ENCODE data around the gene MLPH.

DNA sequence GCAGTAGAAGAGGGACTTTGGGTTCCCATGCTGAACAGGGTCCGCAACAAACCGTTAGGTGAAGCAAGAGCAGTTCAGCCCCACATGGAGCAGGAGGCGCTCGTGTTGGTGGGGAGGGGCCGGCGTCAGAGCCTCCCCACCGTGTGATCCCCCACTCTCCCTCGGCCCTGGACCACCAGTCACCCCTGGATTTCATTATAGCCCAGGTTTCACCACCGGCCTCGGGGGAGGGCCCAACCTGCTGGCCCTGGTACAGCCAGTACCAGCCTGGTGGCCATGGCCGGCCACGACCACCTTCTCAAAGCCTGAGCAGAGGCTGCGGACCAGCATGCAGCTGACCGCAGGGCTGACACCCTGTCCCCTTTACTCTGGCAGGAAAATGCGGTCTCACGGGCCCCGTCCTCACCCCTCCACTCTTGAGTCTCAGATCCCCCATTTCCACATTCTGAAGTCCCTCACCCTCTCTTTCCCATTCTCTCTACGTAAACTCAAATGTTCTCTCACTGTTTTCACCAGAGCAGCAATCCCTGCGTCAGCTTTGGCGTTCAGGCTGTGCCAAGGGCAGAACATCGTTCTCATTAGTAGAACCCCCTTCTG, 8.6 kb downstream of the MLPH start:
- TF ChIP-seq EZH2 (IDR thresholded peaks at IDR 0.05; ENCODE audit: borderline replicate concordance, low read length): no peak
- TF ChIP-seq, protein P1, sequence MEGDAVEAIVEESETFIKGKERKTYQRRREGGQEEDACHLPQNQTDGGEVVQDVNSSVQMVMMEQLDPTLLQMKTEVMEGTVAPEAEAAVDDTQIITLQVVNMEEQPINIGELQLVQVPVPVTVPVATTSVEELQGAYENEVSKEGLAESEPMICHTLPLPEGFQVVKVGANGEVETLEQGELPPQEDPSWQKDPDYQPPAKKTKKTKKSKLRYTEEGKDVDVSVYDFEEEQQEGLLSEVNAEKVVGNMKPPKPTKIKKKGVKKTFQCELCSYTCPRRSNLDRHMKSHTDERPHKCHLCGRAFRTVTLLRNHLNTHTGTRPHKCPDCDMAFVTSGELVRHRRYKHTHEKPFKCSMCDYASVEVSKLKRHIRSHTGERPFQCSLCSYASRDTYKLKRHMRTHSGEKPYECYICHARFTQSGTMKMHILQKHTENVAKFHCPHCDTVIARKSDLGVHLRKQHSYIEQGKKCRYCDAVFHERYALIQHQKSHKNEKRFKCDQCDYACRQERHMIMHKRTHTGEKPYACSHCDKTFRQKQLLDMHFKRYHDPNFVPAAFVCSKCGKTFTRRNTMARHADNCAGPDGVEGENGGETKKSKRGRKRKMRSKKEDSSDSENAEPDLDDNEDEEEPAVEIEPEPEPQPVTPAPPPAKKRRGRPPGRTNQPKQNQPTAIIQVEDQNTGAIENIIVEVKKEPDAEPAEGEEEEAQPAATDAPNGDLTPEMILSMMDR (conservative IDR thresholded peaks at IDR 0.05 in 1 of 2, IDR thresholded peaks at IDR 0.05 in 1 of 2; ENCODE audit: extremely low read depth in 1 of 2, insufficient read depth in 1 of 2, low read depth in 1 of 2, low read length in 2 of 2): no peak

All from mammary epithelial cell (primary cell).